ENCODE results near the gene TFIP11.

TFIP11 gene

DNA sequence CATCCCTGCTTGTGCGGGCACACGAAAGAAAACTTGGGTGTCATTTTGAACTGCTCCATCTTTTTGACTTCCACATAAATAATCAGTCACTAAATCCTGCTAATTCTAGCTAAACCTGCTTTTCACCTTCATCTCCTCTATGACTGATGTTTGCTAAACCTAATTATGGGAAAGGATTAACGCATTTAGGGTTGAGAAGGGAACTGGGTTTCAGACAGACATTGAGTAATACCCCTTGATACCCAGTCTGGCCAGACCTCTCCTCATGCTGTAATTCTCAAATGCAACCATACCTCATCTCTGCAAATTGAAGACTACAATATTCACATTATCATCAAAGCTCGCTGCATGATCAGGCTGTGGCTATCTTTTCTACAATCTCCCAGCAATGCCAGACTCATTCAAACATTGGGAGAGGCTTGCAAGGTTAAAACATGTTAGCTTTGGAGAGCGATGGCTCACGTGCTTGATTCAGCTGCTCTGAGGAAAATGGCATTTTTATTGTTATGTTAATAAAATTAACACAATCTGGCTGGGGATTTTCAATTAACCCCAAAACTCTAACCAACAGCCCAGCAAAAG, 31.1 kb downstream of the TFIP11 start:
- H2BK120ac ChIP-seq (ENCODE audit: low read depth, low read length), result no peak overlapping the region
- DNase-seq, result no peak
- peaks cover 21% of the 10 kb centered on the region for H3K79me1 ChIP-seq (replicated peaks; ENCODE audit: low read length, poor library complexity, severe bottlenecking)
- H3K27me3 ChIP-seq (ENCODE audit: control insufficient read depth in 1 of 2, insufficient read depth in 1 of 2, low read length in 2 of 2), result no peaks in the 10 kb centered on the region
- H3K4me3 ChIP-seq (ENCODE audit: insufficient read depth in 1 of 2, low read depth in 1 of 2, low read length in 2 of 2), result no peak overlapping the region
- H3K36me3 ChIP-seq (ENCODE audit: control insufficient read depth in 1 of 2, insufficient read depth in 2 of 2, low read depth in 1 of 2, low read length in 2 of 2), result peaks cover 3 to 44% of the 10 kb centered on the region in 2 experiments
- no peak overlapping the region for H3K4me2 ChIP-seq (ENCODE audit: low read length, poor library complexity, severe bottlenecking)
- no peak overlapping the region for H3K27ac ChIP-seq (ENCODE audit: low read length, poor library complexity, severe bottlenecking)
- H3K9ac ChIP-seq (ENCODE audit: low read length), result peak overlapping the region; percentile 3
- no peak overlapping the region for H4K8ac ChIP-seq (ENCODE audit: low read length)
- no peak overlapping the region for H4K91ac ChIP-seq (ENCODE audit: low read length)
- H2AK5ac ChIP-seq (ENCODE audit: low read length, severe bottlenecking), result no peak overlapping the region
- H2BK15ac ChIP-seq (ENCODE audit: low read depth, poor library complexity, severe bottlenecking), result no peak overlapping the region
- H3K4me1 ChIP-seq (ENCODE audit: control insufficient read depth, insufficient read depth, low read depth, low read length), result peaks cover 12% of the 10 kb centered on the region
- H3K4ac ChIP-seq (ENCODE audit: low read depth in 1 of 2, low read length in 2 of 2), result no peak overlapping the region
- H2AFZ ChIP-seq (ENCODE audit: low read depth, low read length), result no peak overlapping the region
- H3K23ac ChIP-seq (ENCODE audit: low read length in 2 of 2), result no peak overlapping the region
- no peaks in the 10 kb centered on the region for H3K9me3 ChIP-seq (ENCODE audit: control insufficient read depth, low read length)
- H2BK12ac ChIP-seq (ENCODE audit: low read length in 2 of 2), result no peak overlapping the region
- WGBS, result 78% methylated on average over 6 of the region's 6 CpGs
- no peak overlapping the region for H3K18ac ChIP-seq (ENCODE audit: low read depth in 1 of 2, low read length in 2 of 2)
- no peak overlapping the region for H2BK5ac ChIP-seq (ENCODE audit: low read depth, low read length, poor library complexity, severe bottlenecking)
- H3K14ac ChIP-seq (ENCODE audit: low read length in 2 of 2), result no peak overlapping the region

DNA sequence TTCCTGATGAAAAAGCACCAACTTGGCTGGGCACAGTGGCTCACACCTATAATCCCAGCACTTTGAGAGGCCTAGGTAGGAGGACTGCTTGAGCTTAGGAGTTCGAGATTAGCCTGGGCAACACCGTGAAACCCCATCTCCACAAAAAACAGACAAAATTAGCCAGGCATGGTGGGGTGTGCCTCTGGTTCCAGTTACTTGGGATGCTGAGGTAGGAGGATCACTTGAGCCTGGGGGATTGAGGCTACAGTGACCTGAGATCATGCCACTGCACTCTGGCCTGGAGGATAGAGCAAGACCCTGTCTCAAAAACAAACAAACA, 31.7 kb downstream of the TFIP11 start:
- Histone ChIP-seq H3K9ac (ENCODE audit: low read length) (no peak overlapping the region), H4K8ac (ENCODE audit: low read length) (no peak overlapping the region), H3K23ac (ENCODE audit: low read length in 2 of 2) (no peak overlapping the region), H2AK5ac (ENCODE audit: low read length, severe bottlenecking) (no peak overlapping the region), H2BK12ac (ENCODE audit: low read length in 2 of 2) (no peak overlapping the region), H3K27ac (ENCODE audit: low read length, poor library complexity, severe bottlenecking) (no peak overlapping the region), H2BK5ac (ENCODE audit: low read depth, low read length, poor library complexity, severe bottlenecking) (no peak overlapping the region), H3K14ac (ENCODE audit: low read length in 2 of 2) (no peak overlapping the region), H3K79me1 (replicated peaks; ENCODE audit: low read length, poor library complexity, severe bottlenecking) (peaks cover 20% of the 10 kb centered on the region), H4K91ac (ENCODE audit: low read length) (no peak overlapping the region), H3K27me3 (ENCODE audit: control insufficient read depth in 1 of 2, insufficient read depth in 1 of 2, low read length in 2 of 2) (no peaks in the 10 kb centered on the region), H2BK120ac (ENCODE audit: low read depth, low read length) (no peak overlapping the region), H3K36me3 (ENCODE audit: control insufficient read depth in 1 of 2, insufficient read depth in 2 of 2, low read depth in 1 of 2, low read length in 2 of 2) (peaks cover 3 to 51% of the 10 kb centered on the region in 2 experiments), H3K4me1 (ENCODE audit: control insufficient read depth, insufficient read depth, low read depth, low read length) (peaks cover 14% of the 10 kb centered on the region), H3K18ac (ENCODE audit: low read depth in 1 of 2, low read length in 2 of 2) (no peak overlapping the region), H2BK15ac (ENCODE audit: low read depth, poor library complexity, severe bottlenecking) (no peak overlapping the region), H2AFZ (ENCODE audit: low read depth, low read length) (no peak overlapping the region), H3K4me2 (ENCODE audit: low read length, poor library complexity, severe bottlenecking) (no peak overlapping the region), H3K4me3 (ENCODE audit: insufficient read depth in 1 of 2, low read depth in 1 of 2, low read length in 2 of 2) (no peak overlapping the region), H3K9me3 (ENCODE audit: control insufficient read depth, low read length) (no peaks in the 10 kb centered on the region), H3K4ac (ENCODE audit: low read depth in 1 of 2, low read length in 2 of 2) (no peak overlapping the region)
- DNase-seq, result no peak
- WGBS, result no CpG with 5 or more reads among the region's 2 CpGs

DNA sequence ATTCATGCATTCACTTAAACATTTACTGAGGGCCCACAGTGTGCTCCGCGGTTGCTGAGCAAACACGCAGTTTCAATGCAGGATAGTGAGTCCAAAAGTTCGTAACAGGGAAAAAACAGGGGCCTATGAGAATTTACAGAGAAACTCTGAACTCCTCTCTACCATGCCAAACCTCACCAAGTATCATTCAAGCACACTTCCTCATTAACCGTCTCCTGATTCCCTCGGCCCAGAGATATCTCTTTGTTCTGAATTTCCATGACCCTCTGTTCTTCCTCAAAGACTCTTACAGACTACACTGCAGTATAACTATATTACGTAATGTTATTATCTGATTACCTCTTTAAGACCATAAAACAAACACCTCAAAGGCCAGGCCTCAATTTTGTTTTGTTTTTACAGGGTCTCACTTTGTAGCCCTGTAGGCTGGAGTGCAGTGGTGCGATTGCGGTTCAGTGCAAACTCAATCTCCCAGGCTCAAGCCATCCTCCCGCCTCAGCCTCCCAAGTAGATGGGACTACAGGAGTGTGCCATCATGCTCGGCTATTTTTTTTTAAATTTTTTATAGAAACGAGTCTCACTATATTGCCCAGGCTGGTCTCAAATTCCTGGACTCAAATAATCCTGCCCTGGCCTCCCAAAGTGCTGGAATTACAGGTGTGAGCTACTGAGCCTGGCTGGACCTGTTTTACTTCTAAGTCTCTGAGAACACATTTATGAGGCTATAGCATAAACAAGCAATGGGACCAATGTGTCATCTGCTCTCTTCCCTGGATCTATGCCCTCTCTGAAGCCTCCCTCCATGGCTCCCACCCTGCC, 32.3 kb downstream of the TFIP11 start:
- no peak overlapping the region for H2BK120ac ChIP-seq (ENCODE audit: low read depth, low read length)
- H3K4ac ChIP-seq (ENCODE audit: low read depth in 1 of 2, low read length in 2 of 2), result no peak overlapping the region
- no peak overlapping the region for H4K8ac ChIP-seq (ENCODE audit: low read length)
- no peak overlapping the region for H3K18ac ChIP-seq (ENCODE audit: low read depth in 1 of 2, low read length in 2 of 2)
- H3K14ac ChIP-seq (ENCODE audit: low read length in 2 of 2), result no peak overlapping the region
- peaks cover 20% of the 10 kb centered on the region for H3K79me1 ChIP-seq (replicated peaks; ENCODE audit: low read length, poor library complexity, severe bottlenecking)
- peak overlapping the region; percentile 50 for H3K9ac ChIP-seq (ENCODE audit: low read length)
- no peak overlapping the region for H2AK5ac ChIP-seq (ENCODE audit: low read length, severe bottlenecking)
- WGBS, result 92% methylated on average over 12 of the region's 12 CpGs
- H2BK15ac ChIP-seq (ENCODE audit: low read depth, poor library complexity, severe bottlenecking), result no peak overlapping the region
- no peaks in the 10 kb centered on the region for H3K9me3 ChIP-seq (ENCODE audit: control insufficient read depth, low read length)
- no peak overlapping the region for H4K91ac ChIP-seq (ENCODE audit: low read length)
- H3K23ac ChIP-seq (ENCODE audit: low read length in 2 of 2), result no peak overlapping the region
- no peaks in the 10 kb centered on the region for H3K27me3 ChIP-seq (ENCODE audit: control insufficient read depth in 1 of 2, insufficient read depth in 1 of 2, low read length in 2 of 2)
- H3K4me3 ChIP-seq (ENCODE audit: insufficient read depth in 1 of 2, low read depth in 1 of 2, low read length in 2 of 2), result peak overlapping the region in 1 of 2 experiments; percentile 42
- DNase-seq, result no peak
- peaks cover 3 to 55% of the 10 kb centered on the region in 2 experiments for H3K36me3 ChIP-seq (ENCODE audit: control insufficient read depth in 1 of 2, insufficient read depth in 2 of 2, low read depth in 1 of 2, low read length in 2 of 2)
- H2AFZ ChIP-seq (ENCODE audit: low read depth, low read length), result no peak overlapping the region
- H3K4me1 ChIP-seq (ENCODE audit: control insufficient read depth, insufficient read depth, low read depth, low read length), result peaks cover 11% of the 10 kb centered on the region
- no peak overlapping the region for H3K4me2 ChIP-seq (ENCODE audit: low read length, poor library complexity, severe bottlenecking)
- H2BK5ac ChIP-seq (ENCODE audit: low read depth, low read length, poor library complexity, severe bottlenecking), result no peak overlapping the region
- peak overlapping the region; percentile 15 for H3K27ac ChIP-seq (ENCODE audit: low read length, poor library complexity, severe bottlenecking)
- H2BK12ac ChIP-seq (ENCODE audit: low read length in 2 of 2), result no peak overlapping the region

DNA sequence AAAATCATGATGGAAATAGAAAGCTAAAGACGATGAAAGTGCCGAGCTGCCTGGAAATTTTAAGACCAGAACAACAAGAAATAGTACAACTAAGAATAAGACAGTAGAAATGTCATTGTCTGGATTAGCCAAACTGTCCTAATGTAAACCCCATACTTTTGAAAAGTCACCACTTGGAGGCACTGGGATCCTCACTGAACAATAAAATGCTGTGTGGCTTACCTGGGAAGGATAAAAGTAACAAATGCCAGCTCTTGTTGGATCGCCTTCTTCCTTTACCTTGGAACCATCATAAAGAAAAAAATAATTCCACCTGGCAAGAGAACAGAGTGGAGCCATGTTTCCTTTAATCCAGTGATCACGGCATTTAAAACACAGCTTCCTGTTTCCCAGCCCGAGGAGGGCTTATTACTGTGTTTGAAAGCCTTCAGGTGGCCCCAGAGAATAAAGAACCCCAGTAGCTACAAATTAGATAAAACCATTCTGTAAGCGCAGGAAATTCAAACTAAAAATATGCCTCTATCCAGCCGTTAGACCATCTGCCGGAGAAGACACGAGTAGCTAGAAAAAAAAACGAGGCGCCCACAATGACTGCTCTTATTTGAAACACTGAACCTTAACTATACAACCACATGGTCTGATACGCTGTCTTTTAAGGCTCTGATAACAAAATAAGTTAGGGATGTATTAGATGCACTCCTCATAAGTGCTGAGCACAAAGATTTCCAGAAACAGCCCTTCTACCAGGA, 33.1 kb downstream of the TFIP11 start:
- Histone ChIP-seq H2AFZ (ENCODE audit: low read depth, low read length) (no peak overlapping the region), H3K4me1 (ENCODE audit: control insufficient read depth, insufficient read depth, low read depth, low read length) (peaks cover 8% of the 10 kb centered on the region), H2BK120ac (ENCODE audit: low read depth, low read length) (no peak overlapping the region), H3K9me3 (ENCODE audit: control insufficient read depth, low read length) (no peaks in the 10 kb centered on the region), H4K8ac (ENCODE audit: low read length) (no peak overlapping the region), H3K9ac (ENCODE audit: low read length) (peak overlapping the region; percentile 50), H3K27ac (ENCODE audit: low read length, poor library complexity, severe bottlenecking) (no peak overlapping the region), H3K4me2 (ENCODE audit: low read length, poor library complexity, severe bottlenecking) (no peak overlapping the region), H2BK5ac (ENCODE audit: low read depth, low read length, poor library complexity, severe bottlenecking) (no peak overlapping the region), H2BK12ac (ENCODE audit: low read length in 2 of 2) (no peak overlapping the region), H3K18ac (ENCODE audit: low read depth in 1 of 2, low read length in 2 of 2) (no peak overlapping the region), H4K91ac (ENCODE audit: low read length) (no peak overlapping the region), H3K36me3 (ENCODE audit: control insufficient read depth in 1 of 2, insufficient read depth in 2 of 2, low read depth in 1 of 2, low read length in 2 of 2) (peaks cover 3 to 59% of the 10 kb centered on the region in 2 experiments), H3K14ac (ENCODE audit: low read length in 2 of 2) (no peak overlapping the region), H3K27me3 (ENCODE audit: control insufficient read depth in 1 of 2, insufficient read depth in 1 of 2, low read length in 2 of 2) (no peaks in the 10 kb centered on the region), H3K79me1 (replicated peaks; ENCODE audit: low read length, poor library complexity, severe bottlenecking) (peaks cover 20% of the 10 kb centered on the region), H3K4me3 (ENCODE audit: insufficient read depth in 1 of 2, low read depth in 1 of 2, low read length in 2 of 2) (peak overlapping the region in 1 of 2 experiments; percentile 42), H3K23ac (ENCODE audit: low read length in 2 of 2) (no peak overlapping the region), H2BK15ac (ENCODE audit: low read depth, poor library complexity, severe bottlenecking) (no peak overlapping the region), H2AK5ac (ENCODE audit: low read length, severe bottlenecking) (peak overlapping the region; percentile 35), H3K4ac (ENCODE audit: low read depth in 1 of 2, low read length in 2 of 2) (no peak overlapping the region)
- WGBS, result 95% methylated on average over 9 of the region's 12 CpGs
- DNase-seq, result no peak
